Endothelial cell of umbilical vein (primary cell): ENCODE data around the gene BPTF. TPM values are rescaled to one million over a fixed set of nuclear protein-coding genes. Genes with fewer than 3 reads are reported as not detected.
"Not testable (repeated sequence)": the region's sequence is repeated elsewhere in the genome, so short reads cannot be mapped to it uniquely, and the experiment has no call there.

ENCODE experiments used
- BruUV-seq: library from RNA; stranded (reverse); fragments of 400-500 nt; replicated peaks from 2 replicates; lab custom pipeline; 2021; lab: Mats Ljungman, UMichigan
- CTCF ChIA-PET: fragments of 300-600, 350-600 bp; sonication (Branson Sonifier 250); formaldehyde crosslinking; loops from one replicate; lab custom pipeline; 2021; ENCODE audit warnings: antibody characterized with exemption, inconsistent platforms; lab: Charles Lee
- POLR2A ChIA-PET: fragments of 300-600, 350-600 bp; sonication (Branson Sonifier 250); formaldehyde crosslinking; loops from one replicate; lab custom pipeline; 2021; ENCODE audit warnings: antibody characterized with exemption, inconsistent platforms; lab: Charles Lee
- DNase-seq: peaks from one replicate; pipeline ENCODE4 v3.0.0-alpha.2; 2011; ENCODE audit warnings: low read depth, low spot score
- FAIRE-seq: peaks from 2 replicates; lab custom pipeline; 2011; peaks lifted over from hg19 to GRCh38; lab: Jason Lieb, UNC
- H2AFZ ChIP-seq: 2 replicates; pipeline ENCODE4 v1.6.0; 2012; ENCODE audit warnings: low read depth, low read length, control low read depth, inconsistent platforms
- H3K27ac ChIP-seq: 2 replicates; pipeline ENCODE4 v1.5.1; 2011; ENCODE audit warnings: low read depth, mild to moderate bottlenecking, control low read depth, low read length, moderate library complexity; ENCODE audit not compliant: insufficient read depth
- H3K27me3 ChIP-seq, 2 experiments: 2 replicates each; pipeline versions ENCODE4 v1.6.0 to v1.6.1; 2011; ENCODE audit warnings: low read length in 2 of 2, mixed read lengths in 1 of 2; ENCODE audit not compliant: control insufficient read depth in 2 of 2, insufficient read depth in 2 of 2
- H3K36me3 ChIP-seq, 2 experiments: 2 replicates in 1 of 2; 3 replicates in 1 of 2; pipeline ENCODE4 v1.5.1; 2011; ENCODE audit warnings: low read length in 2 of 2, mild to moderate bottlenecking in 1 of 2, moderate library complexity in 1 of 2; ENCODE audit not compliant: control insufficient read depth in 2 of 2, insufficient read depth in 2 of 2; ENCODE audit errors: extremely low read depth in 1 of 2
- H3K4me1 ChIP-seq: 3 replicates; pipeline ENCODE4 v1.5.1; 2011; ENCODE audit warnings: mild to moderate bottlenecking, low read length; ENCODE audit not compliant: control insufficient read depth, insufficient read depth; ENCODE audit errors: extremely low read depth
- H3K4me2 ChIP-seq: 2 replicates; pipeline ENCODE4 v1.6.1; 2011; ENCODE audit warnings: low read length, control low read depth, mixed read lengths; ENCODE audit not compliant: insufficient read depth
- H3K4me3 ChIP-seq, 3 experiments: fragments of 200-600 bp in 1 of 3; sonication (generic), shearing (Covaris generic) in 1 of 3; replicated peaks in 1 of 3; 2 replicates each; pipeline ENCODE4 v1.5.1; 2011 to 2016; ENCODE audit warnings: control low read depth in 3 of 3, low read length in 3 of 3, mild to moderate bottlenecking in 2 of 3, inconsistent platforms in 1 of 3, low read depth in 1 of 3, moderate library complexity in 1 of 3; ENCODE audit not compliant: insufficient read depth in 1 of 3
- H3K79me2 ChIP-seq: 2 replicates; pipeline ENCODE4 v1.6.0; 2012; ENCODE audit warnings: low read length, inconsistent platforms; ENCODE audit not compliant: control insufficient read depth, insufficient read depth
- H3K9ac ChIP-seq: replicated peaks from 2 replicates; pipeline ENCODE3; 2011; ENCODE audit warnings: low read length, control low read depth; ENCODE audit not compliant: insufficient read depth; ENCODE audit errors: extremely low read depth
- H3K9me1 ChIP-seq: replicated peaks from 3 replicates; pipeline ENCODE4 v1.6.0; 2011; ENCODE audit warnings: mild to moderate bottlenecking, low read length; ENCODE audit not compliant: control insufficient read depth, insufficient read depth; ENCODE audit errors: extremely low read depth
- H3K9me3 ChIP-seq: replicated peaks from 2 replicates; pipeline ENCODE4 v1.5.1; 2012; ENCODE audit warnings: low read length, inconsistent platforms; ENCODE audit not compliant: control insufficient read depth, insufficient read depth
- H4K20me1 ChIP-seq: replicated peaks from 2 replicates; pipeline ENCODE3; 2011; ENCODE audit warnings: mild to moderate bottlenecking, low read length; ENCODE audit not compliant: control insufficient read depth, insufficient read depth; ENCODE audit errors: extremely low read depth
- CTCF ChIP-seq, 2 donors: IDR thresholded peaks; 1 replicate in 1 of 2; 2 replicates in 1 of 2; pipeline ENCODE4 v1.5.1; 2011; ENCODE audit warnings: low read length in 2 of 2, mild to moderate bottlenecking in 2 of 2, moderate library complexity in 2 of 2, control low read depth in 1 of 2, inconsistent platforms in 1 of 2, low read depth in 1 of 2; ENCODE audit not compliant: insufficient read depth in 1 of 2; ENCODE audit errors: extremely low read depth in 1 of 2
- EZH2 ChIP-seq: IDR thresholded peaks from 2 replicates; pipeline ENCODE4 v1.6.1; 2012; ENCODE audit warnings: borderline replicate concordance, low read depth, mild to moderate bottlenecking, moderate library complexity, low read length, inconsistent platforms; ENCODE audit not compliant: severe bottlenecking
- POLR2AphosphoS5 ChIP-seq: IDR thresholded peaks from 2 replicates; pipeline ENCODE4 v1.6.1; 2012; ENCODE audit warnings: low read depth, mild to moderate bottlenecking, control low read depth, low read length, moderate library complexity; ENCODE audit not compliant: insufficient read depth
- dilution Hi-C: fragments of 300-500 bp; cut with MboI; formaldehyde crosslinking; loops from one replicate; pipeline ENCODE4 v1.15.0; 2019; ENCODE audit warnings: low sequenced_read_pairs; ENCODE audit not compliant: extremely low pct_ligation_motif_present
- intact Hi-C: fragments of 100-400 bp; cut with micrococcal nuclease; formaldehyde crosslinking; loops from one replicate; pipeline ENCODE4 v1.10.0; 2022
- polyA plus RNA-seq, 4 experiments: library from polyadenylated mRNA; depleted of rRNA in 3 of 4; stranded (reverse) in 3 of 4; unstranded in 1 of 4; fragments of >200 nt; gene quantifications; 2 replicates each; pipeline versions ENCODE4 v1.2.1 to v1.2.3, GENCODE V29; 2011 to 2012; ENCODE audit warnings: missing spikeins in 1 of 4
- total RNA-seq: library from RNA; stranded (reverse); gene quantifications from 2 replicates; pipeline ENCODE4 v1.2.3, GENCODE V29; 2021

The BPTF gene
- total and polyA plus RNA-seq, 2 donors (not counting 3 experiments of a cell fraction or from before 2014, with no cell fraction given) = 41.0 to 88.1 TPM

GRCh38 chr17:68021963-68022362, 196.7 kb downstream of the BPTF start:
- H3K9me3 ChIP-seq = no peaks in the 10 kb centered on the region
- no peak overlapping the region for H3K4me2 ChIP-seq
- no peak overlapping the region for H3K27ac ChIP-seq
- H2AFZ ChIP-seq = no peak overlapping the region
- peaks cover 7% of the 10 kb centered on the region for H3K4me1 ChIP-seq
- H3K4me3 ChIP-seq = no peak overlapping the region
- TF ChIP-seq CTCF (IDR thresholded peaks at IDR 0.05; ENCODE audit: extremely low read depth in 1 of 2, insufficient read depth in 1 of 2, low read depth in 1 of 2, low read length in 2 of 2) = no peak
- no peak for TF ChIP-seq EZH2
- no peak for TF ChIP-seq POLR2AphosphoS5
- H3K27me3 ChIP-seq = peaks cover 0 to 1% of the 10 kb centered on the region in 2 experiments
- no peak overlapping the region for H3K9ac ChIP-seq
- H4K20me1 ChIP-seq = no peaks in the 10 kb centered on the region
- no peak for FAIRE-seq
- H3K79me2 ChIP-seq = no peaks in the 10 kb centered on the region
- intact Hi-C loops (no loop called here), dilution Hi-C loops (no loop called here)
- POLR2A ChIA-PET = no interaction called here
- no peak for DNase-seq
- CTCF ChIA-PET = no interaction called here
- no TSS peak for BruUV-seq
- H3K36me3 ChIP-seq = no peaks in the 10 kb centered on the region
- H3K9me1 ChIP-seq = no peaks in the 10 kb centered on the region

- intact Hi-C loops, dilution Hi-C loops: not testable (repeated sequence)
These were observed 197.2 kb downstream of the BPTF start for GRCh38 chr17:68022547-68022946.

More at GRCh38 chr17:68022547-68022946, 197.2 kb downstream of the BPTF start:
- H2AFZ ChIP-seq, H3K27ac ChIP-seq, H3K4me1 ChIP-seq, DNase-seq, H3K9ac ChIP-seq, H3K9me1 ChIP-seq, BruUV-seq, POLR2A ChIA-PET, H3K4me3 ChIP-seq, H3K36me3 ChIP-seq, CTCF ChIA-PET, H3K9me3 ChIP-seq, H3K79me2 ChIP-seq, H3K4me2 ChIP-seq, H3K27me3 ChIP-seq, FAIRE-seq, H4K20me1 ChIP-seq: not testable (repeated sequence)
